IPS-18a (cell line): ENCODE measurements around the gene ARHGAP10.

Source experiments
- H3K27ac ChIP-seq: one replicate; pipeline ENCODE4 v1.5.1; 2013; ENCODE audit warnings: low read length
- H3K27me3 ChIP-seq: one replicate; pipeline ENCODE4 v1.6.1; 2013; ENCODE audit warnings: mild to moderate bottlenecking, low read length; ENCODE audit not compliant: control insufficient read depth, insufficient read depth
- H3K36me3 ChIP-seq: one replicate; pipeline ENCODE4 v1.6.1; 2013; ENCODE audit warnings: low read depth, low read length; ENCODE audit not compliant: control insufficient read depth
- H3K4me1 ChIP-seq: one replicate; pipeline ENCODE4 v1.6.1; 2013; ENCODE audit warnings: low read depth, low read length; ENCODE audit not compliant: control insufficient read depth
- H3K4me3 ChIP-seq: one replicate; pipeline ENCODE4 v1.5.1; 2013; ENCODE audit warnings: low read length
- H3K9ac ChIP-seq: one replicate; pipeline ENCODE4 v1.6.1; 2013; ENCODE audit warnings: mild to moderate bottlenecking, low read length, moderate library complexity
- H3K9me3 ChIP-seq: one replicate; pipeline ENCODE4 v1.6.1; 2013; ENCODE audit warnings: low read depth, low read length; ENCODE audit not compliant: control insufficient read depth

Gene ARHGAP10

GRCh38 chr4:147833741-147834140, 101.9 kb downstream of the ARHGAP10 start:
- no peak overlapping the region for H3K27ac ChIP-seq
- no peaks in the 10 kb centered on the region for H3K27me3 ChIP-seq
- H3K9me3 ChIP-seq, result no peaks in the 10 kb centered on the region
- H3K9ac ChIP-seq, result no peak overlapping the region
- no peak overlapping the region for H3K4me3 ChIP-seq
- H3K36me3 ChIP-seq, result no peaks in the 10 kb centered on the region
- H3K4me1 ChIP-seq, result peaks cover 10% of the 10 kb centered on the region

- H3K9me3 ChIP-seq, result no peaks in the 10 kb centered on the region
- no peak overlapping the region for H3K9ac ChIP-seq
- H3K27ac ChIP-seq, result no peak overlapping the region
- H3K4me1 ChIP-seq, result peaks cover 10% of the 10 kb centered on the region
- no peak overlapping the region for H3K4me3 ChIP-seq
- H3K36me3 ChIP-seq, result no peaks in the 10 kb centered on the region
- H3K27me3 ChIP-seq, result no peaks in the 10 kb centered on the region
Measured at GRCh38 chr4:147834480-147834879, 102.6 kb downstream of the ARHGAP10 start.

DNA sequence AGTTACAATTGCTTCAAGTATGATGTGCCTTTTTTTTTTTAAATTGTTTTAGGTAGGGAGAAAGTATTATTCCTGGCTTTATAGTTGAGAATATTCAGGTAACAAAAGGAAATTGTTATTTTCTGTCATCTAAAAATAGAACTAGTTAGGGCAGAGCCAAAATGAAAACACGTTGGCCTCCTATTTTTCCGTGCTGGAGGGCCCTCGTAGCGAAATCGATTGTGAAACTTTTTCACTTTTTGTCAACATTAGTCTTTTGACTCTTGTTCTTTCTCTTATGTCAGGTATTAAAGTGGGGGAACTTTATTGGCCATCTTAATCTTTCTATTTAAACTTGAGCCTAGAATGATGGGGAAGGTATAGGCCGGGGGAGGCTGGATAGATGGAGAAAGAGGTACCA, 104.9 kb downstream of the ARHGAP10 start:
- Histone ChIP-seq H3K4me3 (no peak overlapping the region), H3K27ac (no peak overlapping the region), H3K4me1 (peaks cover 7% of the 10 kb centered on the region), H3K9ac (no peak overlapping the region), H3K27me3 (no peaks in the 10 kb centered on the region), H3K9me3 (no peaks in the 10 kb centered on the region), H3K36me3 (no peaks in the 10 kb centered on the region)

DNA sequence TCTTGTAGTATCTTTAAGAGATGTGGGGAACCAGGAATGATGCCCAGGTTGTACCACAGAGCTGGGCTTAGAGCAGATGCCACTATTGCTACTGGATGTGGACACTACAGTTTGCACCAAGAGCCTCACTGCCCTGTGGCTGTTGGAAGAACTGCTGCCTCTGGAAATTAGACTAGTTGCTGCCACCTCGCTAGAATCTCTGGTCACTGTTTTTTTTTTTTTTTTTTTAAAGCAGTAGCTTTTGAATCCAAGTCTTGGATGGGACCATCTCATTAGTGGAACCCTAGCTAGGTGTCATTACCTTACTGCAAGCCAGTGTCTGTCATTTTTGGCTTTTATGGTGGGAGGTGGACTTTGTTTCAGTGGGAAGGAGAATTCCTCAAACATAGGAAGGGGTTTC, 105.5 kb downstream of the ARHGAP10 start:
- Histone ChIP-seq H3K9me3 (no peaks in the 10 kb centered on the region), H3K4me3 (no peak overlapping the region), H3K27me3 (no peaks in the 10 kb centered on the region), H3K4me1 (peaks cover 6% of the 10 kb centered on the region), H3K36me3 (no peaks in the 10 kb centered on the region), H3K9ac (no peak overlapping the region), H3K27ac (no peak overlapping the region)

DNA sequence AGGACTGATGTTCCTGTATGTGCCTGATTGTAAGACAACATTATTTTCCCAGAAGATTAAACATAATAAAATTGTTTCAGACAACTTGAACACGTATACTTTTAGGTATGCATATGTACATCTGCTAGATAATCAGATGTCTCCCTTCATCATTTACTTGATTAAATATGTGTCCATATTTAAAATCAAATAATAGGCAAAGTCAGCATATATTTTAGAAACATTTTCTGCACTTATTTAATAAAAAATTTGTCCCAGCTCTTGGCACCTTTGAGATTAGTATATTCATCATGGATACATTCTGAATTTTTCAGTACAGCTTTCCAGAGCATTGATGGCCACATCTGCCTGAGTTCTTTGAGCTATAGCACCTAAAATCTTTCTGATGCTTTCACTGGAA, 106.0 kb downstream of the ARHGAP10 start:
- Histone ChIP-seq H3K4me3 (no peak overlapping the region), H3K4me1 (peaks cover 6% of the 10 kb centered on the region), H3K9ac (no peak overlapping the region), H3K27ac (no peak overlapping the region), H3K9me3 (no peaks in the 10 kb centered on the region), H3K27me3 (no peaks in the 10 kb centered on the region), H3K36me3 (no peaks in the 10 kb centered on the region)

DNA sequence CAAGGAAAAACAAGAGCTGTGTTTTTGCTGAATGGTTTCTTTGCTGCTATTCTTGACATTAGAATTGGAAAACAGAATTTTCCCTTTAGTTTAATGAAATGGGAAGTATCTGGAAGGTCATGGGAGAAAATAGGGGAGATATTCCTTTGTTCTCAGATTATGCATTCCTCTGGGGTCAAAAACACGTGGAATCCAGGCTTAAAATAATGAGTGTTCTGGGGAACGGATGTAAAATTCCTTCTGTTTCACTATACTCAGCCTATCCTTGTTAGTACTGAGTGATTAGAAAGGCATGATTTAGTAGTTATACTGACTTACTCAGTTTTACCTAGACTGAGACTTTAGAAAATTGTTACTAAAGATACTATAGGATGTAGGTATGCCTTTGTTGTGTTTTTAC, 107.3 kb downstream of the ARHGAP10 start:
- no peaks in the 10 kb centered on the region for H3K36me3 ChIP-seq
- H3K4me1 ChIP-seq, result peaks cover 6% of the 10 kb centered on the region
- H3K4me3 ChIP-seq, result no peak overlapping the region
- no peaks in the 10 kb centered on the region for H3K9me3 ChIP-seq
- H3K27ac ChIP-seq, result no peak overlapping the region
- no peaks in the 10 kb centered on the region for H3K27me3 ChIP-seq
- no peak overlapping the region for H3K9ac ChIP-seq

GRCh38 chr4:147839663-147840062, 107.8 kb downstream of the ARHGAP10 start:
- Histone ChIP-seq H3K4me3 (no peak overlapping the region), H3K9me3 (no peaks in the 10 kb centered on the region), H3K27me3 (no peaks in the 10 kb centered on the region), H3K9ac (no peak overlapping the region), H3K27ac (no peak overlapping the region), H3K4me1 (peaks cover 6% of the 10 kb centered on the region), H3K36me3 (no peaks in the 10 kb centered on the region)

- no peak overlapping the region for H3K9ac ChIP-seq
- H3K4me1 ChIP-seq, result peaks cover 3% of the 10 kb centered on the region
- H3K9me3 ChIP-seq, result no peaks in the 10 kb centered on the region
- no peak overlapping the region for H3K4me3 ChIP-seq
- no peaks in the 10 kb centered on the region for H3K27me3 ChIP-seq
- no peak overlapping the region for H3K27ac ChIP-seq
- no peaks in the 10 kb centered on the region for H3K36me3 ChIP-seq
Measured at GRCh38 chr4:147840838-147841738, 109.2 kb downstream of the ARHGAP10 start.

- H3K4me1 ChIP-seq, result peaks cover 5% of the 10 kb centered on the region
- H3K27me3 ChIP-seq, result no peaks in the 10 kb centered on the region
- H3K27ac ChIP-seq, result no peak overlapping the region
Measured at GRCh38 chr4:147842573-147842972, 110.7 kb downstream of the ARHGAP10 start.

DNA sequence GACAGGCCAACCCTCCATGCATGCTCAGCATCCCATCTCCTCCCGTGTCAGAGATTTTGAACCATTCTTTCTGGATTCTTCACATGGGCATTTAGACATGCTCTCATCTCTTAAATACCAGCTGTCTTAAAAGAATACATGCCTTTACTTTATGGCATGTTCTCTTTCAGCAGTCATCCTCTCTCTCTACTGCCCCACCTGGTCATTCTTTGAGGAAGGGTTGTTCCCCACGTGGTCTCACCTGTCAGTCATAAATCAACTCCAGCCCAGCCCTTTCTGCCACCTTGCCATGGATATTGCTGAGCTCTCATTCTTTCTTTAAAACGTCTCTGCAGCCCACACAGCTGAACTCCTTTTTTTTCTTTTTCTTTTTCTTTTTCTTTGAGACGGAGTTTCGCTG, 111.3 kb downstream of the ARHGAP10 start:
- no peaks in the 10 kb centered on the region for H3K27me3 ChIP-seq
- no peak overlapping the region for H3K9ac ChIP-seq
- H3K9me3 ChIP-seq, result no peaks in the 10 kb centered on the region
- H3K36me3 ChIP-seq, result no peaks in the 10 kb centered on the region
- peaks cover 5% of the 10 kb centered on the region for H3K4me1 ChIP-seq
- H3K4me3 ChIP-seq, result no peak overlapping the region
- no peak overlapping the region for H3K27ac ChIP-seq

More at GRCh38 chr4:147842573-147842972, 110.7 kb downstream of the ARHGAP10 start:
- H3K9ac ChIP-seq, result no peak overlapping the region
- no peaks in the 10 kb centered on the region for H3K36me3 ChIP-seq
- H3K9me3 ChIP-seq, result no peaks in the 10 kb centered on the region
- H3K4me3 ChIP-seq, result no peak overlapping the region

DNA sequence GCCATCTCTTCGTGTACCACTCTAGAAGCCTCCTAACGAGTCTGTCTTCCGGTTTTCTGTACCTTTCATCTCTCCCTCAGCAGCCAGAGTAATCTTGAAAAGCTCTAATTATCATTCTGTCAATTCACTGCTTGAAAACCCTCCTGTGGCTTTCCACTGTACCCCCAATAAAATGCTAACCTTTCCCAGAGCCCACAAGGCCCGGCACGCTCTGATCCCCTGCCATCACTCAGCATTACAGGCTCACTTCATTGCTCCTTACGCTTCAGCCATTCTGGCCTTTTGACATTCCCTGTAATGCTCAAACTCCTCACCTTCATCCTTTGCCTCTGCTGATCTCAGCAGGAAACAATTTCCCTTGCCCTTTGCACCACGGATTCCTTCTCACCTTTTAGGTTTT, 112.9 kb downstream of the ARHGAP10 start:
- Histone ChIP-seq H3K4me3 (no peak overlapping the region), H3K27ac (no peak overlapping the region), H3K9me3 (no peaks in the 10 kb centered on the region), H3K36me3 (no peaks in the 10 kb centered on the region), H3K27me3 (no peaks in the 10 kb centered on the region), H3K9ac (no peak overlapping the region), H3K4me1 (peaks cover 5% of the 10 kb centered on the region)
